Tibial nerve (tissue), 4 donors: ENCODE results near the gene SEC16B. TPM values are rescaled to one million over a fixed set of nuclear protein-coding genes. Genes with fewer than 3 reads are reported as not detected.

Experiments used
- DNase-seq, 2 donors: peaks; one replicate each; pipeline ENCODE4 v3.0.0-alpha.2; 2019; ENCODE audit warnings: low spot score in 2 of 2
- H3K27ac ChIP-seq, 4 donors: fragments of 200-600 bp; sonication (generic) in 3 of 4; one replicate each; pipeline ENCODE4 v1.5.1; 2017 to 2019; ENCODE audit warnings: mild to moderate bottlenecking in 1 of 4
- H3K27me3 ChIP-seq, 2 donors: fragments of 200-600 bp; sonication (generic) in 1 of 2; one replicate each; pipeline versions ENCODE4 v1.5.1 to v1.6.0; 2017 to 2019
- H3K36me3 ChIP-seq, 3 donors: fragments of 200-600 bp; sonication (generic); one replicate each; pipeline ENCODE4 v1.5.1; 2018 to 2019
- H3K4me1 ChIP-seq, 4 donors: fragments of 200-600 bp; sonication (generic) in 3 of 4; one replicate each; pipeline ENCODE4 v1.5.1; 2017 to 2019
- H3K4me3 ChIP-seq, 4 donors: fragments of 200-600 bp; sonication (generic) in 3 of 4; one replicate each; pipeline ENCODE4 v1.5.1; 2017 to 2019; ENCODE audit warnings: mild to moderate bottlenecking in 1 of 4, moderate library complexity in 1 of 4
- H3K9me3 ChIP-seq, 4 donors: fragments of 200-600 bp; sonication (generic) in 3 of 4; one replicate each; pipeline ENCODE4 v1.5.1; 2017 to 2019
- CTCF ChIP-seq, 5 experiments: fragments of 200-600 bp in 3 of 5; fragments of 450-650 bp in 2 of 5; sonication (generic) in 3 of 5; IDR thresholded peaks; one replicate each; pipeline ENCODE4 v1.5.1; 2016 to 2019; ENCODE audit warnings: antibody characterized with exemption in 5 of 5, mild to moderate bottlenecking in 3 of 5, moderate library complexity in 2 of 5
- EP300 ChIP-seq, 2 donors: sonication (generic); formaldehyde crosslinking; IDR thresholded peaks; one replicate each; pipeline ENCODE4 v1.6.1; 2017; ENCODE audit warnings: antibody characterized with exemption in 2 of 2, mild to moderate bottlenecking in 1 of 2
- POLR2A ChIP-seq, 2 donors: fragments of 450-650 bp; IDR thresholded peaks; one replicate each; pipeline ENCODE4 v1.6.1; 2017; ENCODE audit warnings: antibody characterized with exemption in 2 of 2, mild to moderate bottlenecking in 2 of 2, moderate library complexity in 2 of 2
- WGBS, 2 donors: methylation state at CpG; one replicate each; pipeline ENCODE4 v1.1.5; 2018; 5-methylcytosine and 5-hydroxymethylcytosine counted together
- total RNA-seq, 4 donors: library from RNA; depleted of rRNA; stranded (reverse); fragments of >200 nt; gene quantifications; one replicate each; pipeline ENCODE4 v1.1.0, GENCODE V29; 2016

Gene SEC16B
- total RNA-seq, 4 donors from 2014 or later, result 10.5 to 21.6 (median 15.4) TPM

GRCh38 chr1:177969109-177969508 is 749 bp downstream of the SEC16B start:
- H3K9me3 ChIP-seq, result no peaks in the 10 kb centered on the region
- H3K36me3 ChIP-seq, result peaks cover 0 to 42% (median 0%) of the 10 kb centered on the region in 3 donors
- no peak for TF ChIP-seq POLR2A (IDR thresholded peaks at IDR 0.05)
- TF ChIP-seq EP300 (IDR thresholded peaks at IDR 0.05), result peak in 1 of 2 donors; percentile 48
- peak in 1 of 2 donors; percentile 53 for DNase-seq
- H3K27me3 ChIP-seq, result no peaks in the 10 kb centered on the region
- H3K4me3 ChIP-seq, result no peak overlapping the region
- peak overlapping the region in 3 of 4 donors; percentile 61 to 79 (median 63) for H3K27ac ChIP-seq
- H3K4me1 ChIP-seq, result peaks cover 0 to 19% (median 0%) of the 10 kb centered on the region in 4 donors
- WGBS, 2 donors, result 38 to 41% methylated on average over 5 of the region's 5 CpGs

DNA sequence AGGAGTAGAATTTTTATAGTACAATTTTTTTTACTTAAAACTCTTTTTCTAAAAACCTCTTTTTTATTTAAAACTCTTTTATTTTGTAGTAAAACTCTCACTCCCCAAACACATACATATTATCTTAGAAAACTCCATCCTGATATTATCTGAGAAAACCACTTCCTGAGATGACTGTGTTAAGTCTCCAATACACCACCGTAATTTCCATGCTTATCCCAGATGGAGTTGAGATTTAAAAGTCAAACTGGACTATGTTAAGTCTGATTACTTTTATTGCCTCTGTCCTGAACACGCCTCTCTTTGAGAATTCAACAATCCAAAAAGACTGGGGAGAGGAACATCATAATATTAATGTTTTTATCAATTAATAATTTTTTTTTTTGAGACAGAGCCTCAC is 3.7 kb downstream of the SEC16B start:
- H3K4me1 ChIP-seq, result peaks cover 0 to 19% (median 0%) of the 10 kb centered on the region in 4 donors
- H3K27ac ChIP-seq, result no peak overlapping the region
- peaks cover 0 to 57% (median 0%) of the 10 kb centered on the region in 3 donors for H3K36me3 ChIP-seq
- DNase-seq, result no peak
- no peaks in the 10 kb centered on the region for H3K9me3 ChIP-seq
- H3K27me3 ChIP-seq, result no peaks in the 10 kb centered on the region
- no peak overlapping the region for H3K4me3 ChIP-seq
- TF ChIP-seq EP300 (IDR thresholded peaks at IDR 0.05) (no peak), CTCF (IDR thresholded peaks at IDR 0.05) (no peak), POLR2A (IDR thresholded peaks at IDR 0.05) (no peak)
- 78 to 80% methylated on average over 2 of the region's 2 CpGs for WGBS, 2 donors

DNA sequence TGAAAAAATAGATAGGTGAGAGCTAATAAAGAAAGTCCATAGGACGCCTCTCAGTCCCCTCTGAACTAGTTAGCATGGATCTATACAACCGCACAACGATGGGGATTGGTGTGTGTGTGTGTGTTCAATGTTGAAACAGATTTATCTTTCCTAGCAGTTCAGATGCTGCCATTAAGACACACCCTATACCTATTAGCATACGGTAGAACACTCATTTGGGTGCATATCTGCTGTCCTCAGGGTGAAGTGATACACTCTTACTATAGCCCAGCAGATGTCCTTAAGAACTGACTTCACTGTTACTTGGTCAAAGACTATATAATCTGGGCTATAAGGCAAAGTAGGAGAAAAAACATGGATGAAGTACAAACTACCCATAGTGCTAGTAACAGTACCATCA is 4.6 kb downstream of the SEC16B start:
- Histone ChIP-seq H3K27me3 (no peaks in the 10 kb centered on the region), H3K36me3 (peaks cover 0 to 65% (median 0%) of the 10 kb centered on the region in 3 donors)

GRCh38 chr1:177964336-177964735 is 5.5 kb downstream of the SEC16B start:
- 89 to 91% methylated on average over 5 of the region's 5 CpGs for WGBS, 2 donors
- peaks cover 0 to 68% (median 0%) of the 10 kb centered on the region in 3 donors for H3K36me3 ChIP-seq

More for the DNA sequence above, 4.6 kb downstream of the SEC16B start:
- WGBS, 2 donors, result 93% methylated on average over 4 of the region's 4 CpGs
- Histone ChIP-seq H3K9me3 (no peaks in the 10 kb centered on the region), H3K4me1 (peaks cover 0 to 19% (median 0%) of the 10 kb centered on the region in 4 donors), H3K27ac (no peak overlapping the region), H3K4me3 (no peak overlapping the region)
- DNase-seq, result no peak
- TF ChIP-seq EP300 (IDR thresholded peaks at IDR 0.05), result no peak

DNA sequence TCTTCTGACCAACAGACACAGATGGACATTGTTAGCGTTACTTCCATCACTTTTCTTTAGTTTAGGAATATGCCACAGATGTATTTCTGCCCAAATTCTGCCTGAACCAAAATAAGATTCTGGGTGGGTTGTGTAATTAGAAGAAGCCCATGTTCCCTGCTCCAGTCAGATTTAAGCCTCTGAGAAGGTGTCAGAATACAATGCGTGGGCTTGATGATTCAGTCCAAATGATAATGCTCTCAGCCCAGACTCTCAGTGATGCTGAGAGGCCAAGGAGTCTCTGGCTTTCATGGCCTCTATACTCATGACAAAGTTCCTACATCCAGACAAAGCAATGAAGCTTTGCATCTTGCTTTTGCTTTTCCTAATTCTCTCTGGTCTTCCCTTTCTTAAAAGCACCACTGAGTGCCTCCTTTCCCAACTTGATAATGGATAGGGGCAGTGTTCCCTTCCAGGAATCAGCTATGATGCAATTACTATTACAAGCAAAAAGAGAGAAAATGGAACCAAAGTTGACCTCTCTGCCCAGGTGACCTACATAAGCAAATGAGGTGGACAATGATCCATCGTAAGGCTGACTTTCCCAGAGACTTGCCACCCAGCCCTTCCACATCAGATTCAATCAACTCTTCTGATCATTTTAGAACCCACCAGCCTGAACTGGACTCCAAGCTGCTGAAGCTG is 8.8 kb downstream of the SEC16B start:
- Histone ChIP-seq H3K27me3 (no peaks in the 10 kb centered on the region), H3K36me3 (peaks cover 0 to 76% (median 0%) of the 10 kb centered on the region in 3 donors), H3K27ac (no peak overlapping the region), H3K9me3 (no peaks in the 10 kb centered on the region), H3K4me3 (no peak overlapping the region), H3K4me1 (no peaks in the 10 kb centered on the region)
- TF ChIP-seq CTCF (IDR thresholded peaks at IDR 0.05), result no peak
- TF ChIP-seq POLR2A (IDR thresholded peaks at IDR 0.05), result no peak
- TF ChIP-seq EP300 (IDR thresholded peaks at IDR 0.05), result no peak
- no peak for DNase-seq
- WGBS, 2 donors, result 75 to 82% methylated on average over 3 of the region's 3 CpGs

More at GRCh38 chr1:177964336-177964735, 5.5 kb downstream of the SEC16B start:
- Histone ChIP-seq H3K9me3 (no peaks in the 10 kb centered on the region), H3K27ac (no peak overlapping the region), H3K4me1 (peaks cover 0 to 13% (median 0%) of the 10 kb centered on the region in 4 donors), H3K27me3 (no peaks in the 10 kb centered on the region), H3K4me3 (no peak overlapping the region)
- TF ChIP-seq POLR2A (IDR thresholded peaks at IDR 0.05) (no peak), CTCF (IDR thresholded peaks at IDR 0.05) (no peak), EP300 (IDR thresholded peaks at IDR 0.05) (no peak)
- no peak for DNase-seq

DNA sequence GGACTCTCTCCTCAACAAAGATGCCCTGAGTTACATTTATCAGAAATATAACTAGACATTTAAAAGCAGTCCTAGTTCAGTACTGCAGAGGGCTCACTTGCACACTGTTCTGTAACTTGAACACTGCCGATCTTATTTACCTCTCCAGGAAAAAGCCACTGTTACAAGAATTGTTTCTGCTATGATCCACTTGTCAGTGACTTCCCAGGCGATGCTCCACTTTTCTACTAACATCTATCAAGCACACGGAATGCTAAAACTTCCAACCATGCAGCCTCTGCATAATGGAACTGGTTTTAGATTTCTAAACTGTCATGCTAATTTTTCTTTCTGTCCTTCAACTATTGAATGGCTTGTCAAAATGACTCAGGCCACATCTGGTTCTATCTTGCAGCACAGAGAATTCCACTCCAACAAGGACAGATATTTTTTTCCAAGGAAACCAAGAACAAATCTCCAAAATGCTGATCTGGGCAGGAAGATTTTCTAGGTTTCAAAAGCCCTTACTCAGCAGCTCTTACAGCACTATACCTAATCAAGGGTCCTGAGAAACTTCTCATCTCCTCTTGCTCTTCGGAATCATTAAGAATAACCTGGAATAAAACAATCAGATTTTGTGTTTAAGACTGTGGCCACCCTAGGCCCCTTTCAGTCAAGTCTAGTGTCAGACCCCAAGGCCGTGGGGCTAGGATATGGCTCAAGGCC is 9.9 kb downstream of the SEC16B start:
- TF ChIP-seq EP300 (IDR thresholded peaks at IDR 0.05) (no peak), CTCF (IDR thresholded peaks at IDR 0.05) (peak in 1 of 5 experiments; percentile 24), POLR2A (IDR thresholded peaks at IDR 0.05) (no peak)
- H3K36me3 ChIP-seq, result peaks cover 0 to 78% (median 0%) of the 10 kb centered on the region in 3 donors
- no peaks in the 10 kb centered on the region for H3K27me3 ChIP-seq

More for the DNA sequence above, 9.9 kb downstream of the SEC16B start:
- WGBS, 2 donors, result 59 to 62% methylated on average over 5 of the region's 5 CpGs
- Histone ChIP-seq H3K27ac (no peak overlapping the region), H3K4me1 (no peaks in the 10 kb centered on the region), H3K4me3 (no peak overlapping the region), H3K9me3 (no peaks in the 10 kb centered on the region)
- DNase-seq, result no peak
